Prostate gland (tissue), 2 donors: ENCODE measurements around the gene TSR3.

Experiments used
- CTCF ChIP-seq, 4 experiments: fragments of 200-600 bp in 2 of 4; fragments of 450-650 bp in 2 of 4; sonication (generic) in 2 of 4; IDR thresholded peaks; 1 replicate in 3 of 4; 2 replicates in 1 of 4; pipeline ENCODE4 v1.5.1; 2016 to 2019; ENCODE audit warnings: antibody characterized with exemption in 4 of 4, mild to moderate bottlenecking in 2 of 4, moderate library complexity in 2 of 4
- POLR2AphosphoS5 ChIP-seq: sonication (generic); formaldehyde crosslinking; IDR thresholded peaks from one replicate; pipeline ENCODE4 v1.6.1; 2017; ENCODE audit warnings: antibody characterized with exemption

GRCh38 chr16:1340730-1341494 lies 10.8 kb downstream of the TSR3 start:
- TF ChIP-seq CTCF (IDR thresholded peaks at IDR 0.05) (no peak), POLR2AphosphoS5 (no peak)
